ENCODE measurements around the gene PPP3R1. TPM values are rescaled to one million over a fixed set of nuclear protein-coding genes. Genes with fewer than 3 reads are reported as not detected.

PPP3R1 gene
- total RNA-seq, 2 donors from 2014 or later = 57.4 to 59.5 TPM

DNA sequence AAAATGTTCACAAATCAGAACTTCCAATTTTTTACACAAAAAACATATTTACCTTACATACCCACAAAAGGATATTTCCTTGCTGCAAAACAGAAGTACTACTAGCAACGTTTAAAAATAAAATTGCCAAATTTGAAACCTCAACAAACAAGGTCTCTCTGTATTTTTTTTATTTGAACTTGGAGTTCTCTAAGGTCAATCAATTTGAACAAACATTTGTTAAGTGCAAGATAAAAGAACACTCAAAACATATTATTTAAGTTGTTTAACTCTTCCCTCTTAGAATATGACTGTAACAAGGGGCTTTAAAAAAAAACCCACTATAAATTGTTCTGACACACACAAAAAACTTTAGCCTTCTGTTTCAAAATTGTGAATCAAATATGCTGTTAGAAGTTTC is 65.0 kb downstream of the PPP3R1 start:
- Mint-ChIP-seq H3K4me3 (no peak overlapping the region), H3K27me3 (ENCODE audit: insufficient read depth) (no peaks in the 10 kb centered on the region), H3K27ac (no peak overlapping the region), H3K36me3 (ENCODE audit: low read depth) (peaks cover 20% of the 10 kb centered on the region), H3K4me1 (peaks cover 12% of the 10 kb centered on the region), H3K9me3 (no peaks in the 10 kb centered on the region)
- H3K9ac ChIP-seq (ENCODE audit: extremely low read depth, low read length, poor library complexity, severe bottlenecking) = no peak overlapping the region
- H3K4me1 ChIP-seq (ENCODE audit: control insufficient read depth, insufficient read depth, low read length) = no peaks in the 10 kb centered on the region
- H3K27ac ChIP-seq (ENCODE audit: low read depth, low read length) = no peak overlapping the region
- H3K4me3 ChIP-seq (ENCODE audit: low read length) = no peak overlapping the region
- H3K27me3 ChIP-seq (ENCODE audit: control insufficient read depth, insufficient read depth, low read length, poor library complexity, severe bottlenecking) = no peaks in the 10 kb centered on the region
- TF ChIP-seq, protein P1, sequence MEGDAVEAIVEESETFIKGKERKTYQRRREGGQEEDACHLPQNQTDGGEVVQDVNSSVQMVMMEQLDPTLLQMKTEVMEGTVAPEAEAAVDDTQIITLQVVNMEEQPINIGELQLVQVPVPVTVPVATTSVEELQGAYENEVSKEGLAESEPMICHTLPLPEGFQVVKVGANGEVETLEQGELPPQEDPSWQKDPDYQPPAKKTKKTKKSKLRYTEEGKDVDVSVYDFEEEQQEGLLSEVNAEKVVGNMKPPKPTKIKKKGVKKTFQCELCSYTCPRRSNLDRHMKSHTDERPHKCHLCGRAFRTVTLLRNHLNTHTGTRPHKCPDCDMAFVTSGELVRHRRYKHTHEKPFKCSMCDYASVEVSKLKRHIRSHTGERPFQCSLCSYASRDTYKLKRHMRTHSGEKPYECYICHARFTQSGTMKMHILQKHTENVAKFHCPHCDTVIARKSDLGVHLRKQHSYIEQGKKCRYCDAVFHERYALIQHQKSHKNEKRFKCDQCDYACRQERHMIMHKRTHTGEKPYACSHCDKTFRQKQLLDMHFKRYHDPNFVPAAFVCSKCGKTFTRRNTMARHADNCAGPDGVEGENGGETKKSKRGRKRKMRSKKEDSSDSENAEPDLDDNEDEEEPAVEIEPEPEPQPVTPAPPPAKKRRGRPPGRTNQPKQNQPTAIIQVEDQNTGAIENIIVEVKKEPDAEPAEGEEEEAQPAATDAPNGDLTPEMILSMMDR (conservative IDR thresholded peaks at IDR 0.05) = no peak
- no peaks in the 10 kb centered on the region for H3K9me3 ChIP-seq (ENCODE audit: control insufficient read depth, low read length)
- WGBS, 2 experiments (ENCODE audit: insufficient coverage in 1 of 2, insufficient read length in 1 of 2) = 96% methylated on average over 1 of the region's 1 CpG; no CpG with 5 or more reads in 1 of the 2 experiments
- peaks cover 27% of the 10 kb centered on the region for H3K36me3 ChIP-seq (ENCODE audit: control insufficient read depth, insufficient read depth, low read length)
- DNase-seq = no peak

DNA sequence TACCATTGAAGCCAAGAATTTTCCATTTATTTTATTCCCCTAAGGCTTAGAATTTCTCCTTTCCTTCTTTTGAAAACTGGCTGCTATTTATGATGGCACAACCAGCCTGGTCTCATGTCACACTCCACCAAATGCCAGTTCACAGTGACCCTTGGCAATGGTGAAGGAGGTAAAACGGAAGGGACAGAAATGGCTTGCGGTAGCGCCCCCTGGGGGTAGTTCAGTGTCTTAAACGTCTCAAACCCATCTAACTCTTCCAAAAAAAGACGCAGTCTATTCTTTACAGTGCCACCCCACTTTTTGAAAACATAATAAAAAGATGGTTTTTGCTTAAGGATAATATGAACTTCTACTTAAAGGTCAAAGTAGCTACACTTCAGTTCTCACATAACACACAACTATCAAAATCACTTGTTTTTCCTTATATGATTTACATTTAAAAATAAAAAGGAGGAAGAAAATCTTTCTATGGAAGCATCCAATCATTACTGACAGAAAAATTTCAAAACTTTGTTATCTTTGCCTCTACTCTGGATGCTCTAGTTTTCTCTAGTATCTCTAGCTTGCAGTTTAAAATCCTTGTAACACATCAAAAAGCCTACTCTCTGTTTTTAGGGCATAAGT is 66.7 kb downstream of the PPP3R1 start:
- Mint-ChIP-seq H3K27ac (no peak overlapping the region), H3K36me3 (ENCODE audit: low read depth) (peaks cover 27% of the 10 kb centered on the region), H3K4me1 (peaks cover 5% of the 10 kb centered on the region), H3K27me3 (ENCODE audit: insufficient read depth) (no peaks in the 10 kb centered on the region), H3K9me3 (no peaks in the 10 kb centered on the region), H3K4me3 (no peak overlapping the region)
- Histone ChIP-seq H3K4me3 (ENCODE audit: low read length) (no peak overlapping the region), H3K4me1 (ENCODE audit: control insufficient read depth, insufficient read depth, low read length) (no peaks in the 10 kb centered on the region), H3K27me3 (ENCODE audit: control insufficient read depth, insufficient read depth, low read length, poor library complexity, severe bottlenecking) (no peaks in the 10 kb centered on the region), H3K27ac (ENCODE audit: low read depth, low read length) (no peak overlapping the region), H3K9ac (ENCODE audit: extremely low read depth, low read length, poor library complexity, severe bottlenecking) (no peak overlapping the region), H3K36me3 (ENCODE audit: control insufficient read depth, insufficient read depth, low read length) (peaks cover 33% of the 10 kb centered on the region), H3K9me3 (ENCODE audit: control insufficient read depth, low read length) (no peaks in the 10 kb centered on the region)
- TF ChIP-seq, protein P1 (conservative IDR thresholded peaks at IDR 0.05) = peak; percentile 94
- peak; percentile 88 for DNase-seq
- WGBS, 2 experiments (ENCODE audit: insufficient coverage in 1 of 2, insufficient read length in 1 of 2) = 31% methylated on average over 5 of the region's 5 CpGs; no CpG with 5 or more reads in 1 of the 2 experiments

DNA sequence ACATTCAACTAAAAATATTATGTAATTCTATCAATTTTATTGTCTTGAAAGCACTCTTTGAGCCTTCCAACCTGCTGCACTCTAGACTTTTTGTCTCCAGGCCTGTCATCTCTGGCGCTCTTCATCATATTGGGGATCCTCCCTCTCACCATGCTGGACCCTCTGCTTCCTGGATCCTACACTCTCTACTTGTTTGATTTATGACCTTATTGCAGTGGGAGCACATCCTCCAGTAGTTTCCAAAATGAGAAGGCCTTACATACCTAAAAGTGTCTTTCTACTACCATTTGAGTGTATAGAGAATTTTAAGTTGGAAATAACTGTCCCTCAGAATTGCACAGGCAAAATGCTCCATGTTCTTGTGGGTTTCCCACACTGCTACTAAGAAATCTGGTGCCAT is 69.4 kb downstream of the PPP3R1 start:
- TF ChIP-seq, protein P1 (conservative IDR thresholded peaks at IDR 0.05) = no peak
- H3K4me3 Mint-ChIP-seq = no peak overlapping the region
- no peaks in the 10 kb centered on the region for H3K9me3 Mint-ChIP-seq
- no peaks in the 10 kb centered on the region for H3K4me1 Mint-ChIP-seq
- H3K27ac Mint-ChIP-seq = no peak overlapping the region
- peaks cover 54% of the 10 kb centered on the region for H3K36me3 ChIP-seq (ENCODE audit: control insufficient read depth, insufficient read depth, low read length)
- no peaks in the 10 kb centered on the region for H3K27me3 Mint-ChIP-seq (ENCODE audit: insufficient read depth)
- H3K9me3 ChIP-seq (ENCODE audit: control insufficient read depth, low read length) = no peaks in the 10 kb centered on the region
- no peak overlapping the region for H3K4me3 ChIP-seq (ENCODE audit: low read length)
- no peak overlapping the region for H3K9ac ChIP-seq (ENCODE audit: extremely low read depth, low read length, poor library complexity, severe bottlenecking)
- no peaks in the 10 kb centered on the region for H3K27me3 ChIP-seq (ENCODE audit: control insufficient read depth, insufficient read depth, low read length, poor library complexity, severe bottlenecking)
- no peaks in the 10 kb centered on the region for H3K4me1 ChIP-seq (ENCODE audit: control insufficient read depth, insufficient read depth, low read length)
- peaks cover 34% of the 10 kb centered on the region for H3K36me3 Mint-ChIP-seq (ENCODE audit: low read depth)
- no peak for DNase-seq
- WGBS, 2 experiments (ENCODE audit: insufficient coverage in 1 of 2, insufficient read length in 1 of 2) = 91 to 100% methylated on average over 1 of the region's 1 CpG
- H3K27ac ChIP-seq (ENCODE audit: low read depth, low read length) = no peak overlapping the region
